Stimulated activated CD4-positive, alpha-beta T cell treated with anti-CD3 and anti-CD28 coated beads, Interleukin-15, amount 100 ng/mL, for 48 hours (primary cell): ENCODE measurements around the gene CELF2.

Source experiments
- DNase-seq, 2 donors: peaks; one replicate each; pipeline ENCODE4 v3.0.0-alpha.2; 2020; ENCODE audit warnings: low read depth in 2 of 2

Gene CELF2

GRCh38 chr10:11274452-11274851, 256.8 kb downstream of the CELF2 start:
- no peak for DNase-seq

DNA sequence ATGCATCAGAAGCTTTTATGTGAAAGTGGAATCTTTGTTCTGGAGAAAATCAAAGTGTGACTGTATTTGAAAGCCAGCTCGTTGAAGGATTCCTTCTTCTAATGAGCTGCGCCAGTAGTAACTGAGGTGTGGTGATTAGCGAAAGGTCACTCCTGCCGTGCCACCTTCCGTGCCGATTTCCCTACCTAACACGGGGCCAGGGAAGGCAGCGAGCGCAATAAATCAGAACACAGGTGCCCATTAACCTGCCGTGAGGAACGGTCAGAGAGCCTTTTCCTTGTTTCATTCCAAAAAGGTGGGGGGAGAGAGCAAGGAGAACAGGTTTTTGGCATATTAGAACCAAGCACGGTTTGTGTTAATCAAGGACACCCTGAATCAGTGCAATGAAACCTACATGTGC, 258.0 kb downstream of the CELF2 start:
- DNase-seq, result no peak

DNA sequence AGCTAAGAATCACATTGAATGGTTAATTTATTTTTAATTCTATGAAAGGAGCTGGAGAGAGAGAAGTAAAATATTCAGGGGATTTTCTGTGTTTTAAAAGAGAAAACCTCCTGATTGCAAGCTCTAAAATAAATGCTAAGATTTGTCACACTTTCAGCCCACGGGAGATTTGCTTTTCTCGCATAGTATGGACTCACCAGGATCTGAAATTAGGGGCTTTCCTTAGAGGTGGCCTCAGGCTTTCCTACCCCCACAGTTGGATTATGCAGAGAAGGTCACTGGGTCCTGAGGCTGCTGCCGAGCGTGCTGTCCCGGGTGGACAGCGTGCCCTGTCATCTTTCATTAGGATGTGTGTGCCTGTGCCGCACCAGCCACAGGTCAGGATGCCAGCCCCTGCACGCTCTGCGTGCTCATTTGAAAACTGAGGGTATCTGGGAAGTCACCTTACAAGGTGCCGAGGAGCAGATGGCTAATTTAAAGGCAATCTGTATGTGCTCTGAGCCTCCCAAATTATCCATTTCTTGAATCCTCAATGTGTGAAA, 258.8 kb downstream of the CELF2 start:
- no peak for DNase-seq

DNA sequence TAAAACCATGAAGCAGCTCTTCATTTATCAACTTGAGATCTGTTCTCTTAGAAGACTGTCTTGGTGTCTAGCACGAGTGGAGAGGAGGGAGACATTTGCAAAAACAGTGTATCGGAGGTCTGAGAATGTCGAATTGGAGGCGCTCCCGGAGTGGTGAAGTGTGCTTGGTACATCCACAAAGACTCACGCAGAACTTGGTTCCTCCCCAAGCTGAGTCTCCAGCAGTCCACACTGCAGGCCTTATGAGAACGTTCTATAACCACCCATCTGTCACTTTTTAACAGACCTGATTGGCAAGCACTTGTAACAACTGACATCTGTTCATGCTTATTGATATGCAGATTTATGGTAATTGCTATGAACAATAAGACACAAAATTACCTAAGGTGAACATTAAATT, 261.6 kb downstream of the CELF2 start:
- no peak for DNase-seq

- no peak for DNase-seq
Measured at GRCh38 chr10:11280187-11280932, 262.7 kb downstream of the CELF2 start.

DNA sequence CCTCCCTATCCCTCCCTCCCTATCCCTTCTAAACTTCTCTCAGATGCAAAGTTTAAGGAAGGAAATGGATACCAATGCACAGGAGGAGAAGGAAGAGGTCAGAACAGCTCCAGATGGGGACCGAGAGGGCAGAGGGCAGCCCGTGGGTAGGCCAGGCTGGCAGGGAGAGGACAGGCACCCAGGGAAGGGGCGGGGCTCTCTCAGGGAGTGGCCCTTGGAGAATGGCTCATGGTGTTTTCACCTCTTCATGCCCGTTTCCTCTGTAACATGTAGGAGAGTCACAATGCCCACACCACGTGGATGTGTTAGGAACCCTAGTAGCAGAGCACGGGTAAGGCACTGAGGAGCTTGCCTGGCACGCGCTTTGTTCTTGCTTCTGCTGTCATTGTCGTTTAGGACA, 264.5 kb downstream of the CELF2 start:
- DNase-seq, result no peak

DNA sequence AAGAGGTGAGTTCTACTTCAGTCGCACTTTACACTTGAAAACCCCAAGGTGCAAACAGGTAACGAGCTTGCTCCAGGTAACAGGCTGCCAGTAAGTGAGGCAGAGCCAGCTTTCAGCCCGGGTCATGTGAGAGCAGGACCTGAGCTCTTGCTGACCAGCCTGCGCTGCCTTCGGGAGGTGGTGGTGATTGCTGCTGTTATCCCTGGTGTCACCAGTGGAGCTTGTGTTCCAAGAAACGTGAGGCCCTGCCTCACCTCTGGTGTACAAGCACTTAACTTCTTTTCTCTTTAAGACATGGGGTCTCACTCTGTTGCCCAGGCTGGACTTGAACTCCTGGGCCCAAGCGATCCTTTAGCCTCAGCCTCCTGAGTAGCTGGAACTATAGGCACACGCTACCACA, 265.0 kb downstream of the CELF2 start:
- DNase-seq, result no peak

GRCh38 chr10:11284291-11285085, 266.8 kb downstream of the CELF2 start:
- DNase-seq, result no peak

DNA sequence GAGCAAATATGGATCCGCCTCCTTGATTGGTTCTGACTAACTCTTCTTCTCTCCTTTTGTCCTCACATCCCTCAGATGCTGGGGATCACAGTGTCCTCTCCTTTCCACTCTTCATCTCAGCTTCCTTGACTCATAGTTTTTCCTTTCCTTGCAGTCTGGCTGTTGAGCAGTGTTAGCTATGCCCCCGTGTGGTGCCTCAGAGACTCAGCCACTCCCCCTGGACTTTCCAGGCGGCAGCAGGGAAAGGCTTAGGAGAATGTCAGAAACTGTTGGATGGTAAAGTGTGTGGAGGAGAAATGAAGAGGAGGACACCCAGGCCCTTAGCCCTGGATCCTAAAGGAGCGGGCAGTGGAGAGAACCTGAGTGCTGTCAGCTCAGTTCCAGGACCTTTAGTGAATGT, 267.5 kb downstream of the CELF2 start:
- DNase-seq, result no peak

- DNase-seq, result no peak
Measured at GRCh38 chr10:11286261-11286852, 268.7 kb downstream of the CELF2 start.

DNA sequence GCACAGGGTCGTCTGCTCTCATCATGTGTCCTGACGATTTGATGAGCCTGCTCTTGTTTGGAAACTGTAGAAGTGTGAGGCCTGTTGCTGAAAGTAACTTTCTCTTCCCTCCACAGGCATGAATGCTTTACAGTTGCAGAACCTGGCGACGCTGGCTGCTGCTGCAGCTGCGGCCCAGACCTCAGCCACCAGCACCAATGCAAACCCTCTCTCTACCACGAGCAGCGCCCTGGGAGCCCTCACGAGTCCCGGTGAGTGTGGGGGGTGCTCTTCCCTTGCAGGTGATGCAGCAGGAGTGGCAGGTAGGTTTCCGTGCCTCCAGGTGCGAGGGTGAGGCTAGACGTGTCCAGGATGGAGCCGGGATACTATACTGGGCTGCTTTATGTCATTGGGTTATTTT, 270.6 kb downstream of the CELF2 start:
- no peak for DNase-seq

- no peak for DNase-seq
Measured at GRCh38 chr10:11290156-11290890, 272.7 kb downstream of the CELF2 start.

DNA sequence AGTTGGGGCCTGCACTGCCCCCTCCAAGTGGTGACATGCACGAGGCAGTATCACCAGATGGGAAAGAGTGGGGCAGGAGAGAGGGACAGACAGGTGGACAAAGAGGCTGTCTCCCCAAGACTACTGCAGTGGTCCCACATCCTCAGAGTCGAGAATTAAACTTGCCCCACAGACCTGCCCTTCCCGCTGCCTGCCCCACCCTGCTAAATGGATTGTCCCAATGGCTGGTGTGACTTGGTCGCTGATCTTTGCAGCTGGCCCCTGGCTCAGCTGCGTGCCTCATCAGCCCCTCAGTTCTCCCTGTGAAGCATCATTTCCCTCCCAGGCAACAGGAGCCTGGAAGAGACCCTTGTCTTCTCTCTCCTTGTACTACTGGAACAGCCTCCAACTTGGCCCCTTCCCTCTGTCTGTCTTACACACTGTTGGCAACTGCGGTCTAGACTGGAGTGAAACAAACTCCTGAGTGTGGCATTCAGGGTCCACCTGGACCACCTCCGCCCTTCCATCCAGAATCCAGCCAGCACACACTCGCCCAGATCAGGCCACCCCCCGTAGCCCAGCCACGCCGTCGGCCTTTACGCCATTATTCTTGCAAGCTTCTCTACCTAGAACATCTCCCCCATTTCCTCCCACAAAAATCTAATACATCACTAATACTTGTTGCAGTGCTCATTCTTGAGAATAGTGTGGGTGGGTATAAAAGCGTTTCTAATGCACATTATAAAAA, 275.1 kb downstream of the CELF2 start:
- no peak for DNase-seq

GRCh38 chr10:11293332-11293731, 275.7 kb downstream of the CELF2 start:
- no peak for DNase-seq

GRCh38 chr10:11294831-11295450, 277.3 kb downstream of the CELF2 start:
- no peak for DNase-seq

- no peak for DNase-seq
Measured at GRCh38 chr10:11295492-11295891, 277.8 kb downstream of the CELF2 start.

DNA sequence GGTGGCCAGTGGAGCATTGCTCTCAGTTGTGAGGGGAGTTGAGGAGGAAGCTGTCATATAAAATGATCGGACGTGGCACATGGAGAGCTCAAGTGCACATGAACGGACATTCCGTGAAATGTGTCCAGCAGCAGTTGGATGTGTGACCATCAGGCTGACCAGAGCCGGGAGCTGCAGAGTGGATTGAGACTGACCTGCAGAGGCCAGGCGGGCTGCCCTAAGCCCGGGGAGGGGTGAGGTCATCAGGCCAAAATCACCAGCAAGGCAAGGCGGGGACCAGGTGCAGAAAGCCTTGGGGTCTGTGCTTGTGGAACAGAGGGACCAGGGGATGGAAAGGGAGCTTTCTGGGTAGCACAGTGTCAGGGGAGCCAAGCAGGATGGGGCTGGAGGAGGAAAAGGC, 279.5 kb downstream of the CELF2 start:
- DNase-seq, result no peak

GRCh38 chr10:11298116-11298515, 280.4 kb downstream of the CELF2 start:
- DNase-seq, result no peak

- DNase-seq, result no peak
Measured at GRCh38 chr10:11299125-11299524, 281.5 kb downstream of the CELF2 start.

- DNase-seq, result no peak
Measured at GRCh38 chr10:11300026-11300425, 282.4 kb downstream of the CELF2 start.

DNA sequence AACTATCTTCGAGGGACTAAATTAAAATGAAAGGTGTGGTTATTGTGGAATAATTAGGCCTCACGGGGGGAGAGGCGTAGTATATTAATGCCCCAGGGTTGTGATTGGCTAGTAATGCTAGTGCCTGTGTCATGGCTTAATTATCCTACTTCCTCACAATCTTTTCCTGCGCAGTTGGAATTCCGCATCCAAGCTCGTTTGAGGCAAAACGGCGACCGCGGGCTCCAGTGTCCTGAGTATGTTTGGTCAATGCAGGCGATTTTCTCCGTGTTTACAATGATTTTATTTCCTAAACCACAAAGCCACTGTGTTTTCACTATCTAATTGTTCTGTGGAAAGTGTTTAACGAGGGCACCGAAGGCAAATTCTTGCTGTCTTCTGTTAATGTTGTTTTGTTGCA, 282.9 kb downstream of the CELF2 start:
- DNase-seq, result no peak
